ENCODE results near the gene ADGRA1.

GRCh38 chr10:133088179-133088955 is 643 bp downstream of the ADGRA1 start:
- TF ChIP-seq CTCF (conservative IDR thresholded peaks at IDR 0.05 in 1 of 2, IDR thresholded peaks at IDR 0.05 in 1 of 2; ENCODE audit: extremely low read depth in 1 of 2, insufficient read depth in 1 of 2, low read depth in 1 of 2, low read length in 2 of 2) (no peak), EZH2 (IDR thresholded peaks at IDR 0.05; ENCODE audit: borderline replicate concordance, low read length) (no peak)

Measured in mammary epithelial cell (primary cell).